ENCODE data around the gene SVOP.
"Not testable (repeated sequence)": the region's sequence is repeated elsewhere in the genome, so short reads cannot be mapped to it uniquely, and the experiment has no call there.

The SVOP gene

GRCh38 chr12:109036975-109037374, 16.1 kb upstream of the SVOP start:
- no peak for DNase-seq
- intact Hi-C loops (cut with DNase I): no loop called here

DNA sequence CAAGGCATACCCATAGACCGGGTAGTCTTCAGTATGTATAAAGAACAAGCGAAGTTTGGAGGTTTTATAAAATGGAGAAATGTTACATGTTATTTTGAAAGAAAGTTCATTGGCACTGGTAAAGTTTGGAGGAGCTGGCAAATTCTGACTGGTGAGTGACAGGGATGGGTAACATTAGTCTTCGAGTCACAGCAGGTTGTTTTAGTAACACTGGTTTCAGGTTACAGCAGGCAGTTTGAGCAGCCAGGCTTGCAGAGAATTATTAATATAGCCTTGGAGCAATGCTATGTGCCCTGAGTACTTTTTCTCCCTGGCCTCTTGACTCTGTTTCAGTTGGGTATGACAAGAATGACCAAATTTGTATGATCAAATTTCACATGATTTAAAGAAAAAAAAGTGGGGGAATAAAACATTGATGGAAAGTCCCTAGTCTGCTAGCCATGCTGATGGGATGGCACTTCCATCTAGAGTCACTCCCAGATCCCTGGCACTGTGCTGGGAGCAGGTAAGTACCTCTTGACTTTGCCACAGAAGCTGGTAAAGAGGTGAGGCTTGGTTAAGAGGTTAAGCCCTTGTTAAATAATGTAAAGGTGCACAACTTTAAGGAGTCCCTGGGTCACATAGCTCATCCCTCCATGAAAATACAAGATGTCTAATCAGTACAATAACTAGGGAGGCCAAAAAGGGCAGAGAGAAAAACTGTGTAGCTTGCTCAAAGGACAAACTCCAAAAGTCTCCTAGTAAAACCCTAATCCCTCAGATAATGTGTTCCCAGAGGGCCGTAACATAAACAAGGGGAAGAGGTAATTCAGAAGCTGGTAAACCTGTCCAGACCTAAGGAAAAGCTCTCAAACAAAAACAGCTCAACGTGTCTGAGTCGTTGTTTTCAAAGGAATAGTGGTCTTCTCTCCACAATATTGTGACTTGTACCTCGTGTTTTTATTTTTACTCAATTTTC, 12.7 kb upstream of the SVOP start:
- intact Hi-C loops (cut with DNase I): no loop called here
- no peak for DNase-seq

- intact Hi-C loops (cut with DNase I): no loop called here
- no peak for DNase-seq
Observed at GRCh38 chr12:109029411-109029810, 8.5 kb upstream of the SVOP start.

DNA sequence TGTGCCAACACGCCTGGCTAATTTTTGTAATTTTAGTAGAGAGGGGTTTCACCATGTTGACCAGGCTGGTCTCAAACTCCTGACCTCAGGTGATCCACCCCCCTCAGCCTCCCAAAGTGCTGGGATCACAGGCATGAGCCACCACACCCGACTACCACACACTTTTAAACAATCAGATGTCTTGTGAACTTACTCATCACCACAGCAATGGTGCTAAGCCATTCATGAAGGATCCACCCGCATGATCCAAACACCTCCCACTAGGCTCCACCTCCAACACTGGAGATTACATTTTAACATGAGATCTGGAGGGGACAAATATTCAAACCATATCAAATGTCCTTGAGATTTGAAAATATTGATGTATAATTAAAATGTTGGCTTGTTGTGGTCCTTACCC, 7.8 kb upstream of the SVOP start:
- DNase-seq; intact Hi-C loops (cut with DNase I): not testable (repeated sequence)

- DNase-seq: no peak
- intact Hi-C loops (cut with DNase I): no loop called here
Observed at GRCh38 chr12:109027767-109028166, 6.9 kb upstream of the SVOP start.

- intact Hi-C loops (cut with DNase I): loop anchor here (2.0 kb wide), 1 partner anchor 73 kb away; the partner anchor contains the start of gene ALKBH2
- DNase-seq: peak in 1 of 10 donors; percentile 17
Observed at GRCh38 chr12:109020146-109020795, 597 bp downstream of the SVOP start.

GRCh38 chr12:109018296-109018695, 2.6 kb downstream of the SVOP start:
- intact Hi-C loops (cut with DNase I): no loop called here
- DNase-seq: no peak

GRCh38 chr12:109016978-109017377, 3.9 kb downstream of the SVOP start:
- intact Hi-C loops (cut with DNase I): no loop called here
- DNase-seq: no peak

GRCh38 chr12:109016016-109016415, 4.9 kb downstream of the SVOP start:
- intact Hi-C loops (cut with DNase I): no loop called here
- DNase-seq: no peak

DNA sequence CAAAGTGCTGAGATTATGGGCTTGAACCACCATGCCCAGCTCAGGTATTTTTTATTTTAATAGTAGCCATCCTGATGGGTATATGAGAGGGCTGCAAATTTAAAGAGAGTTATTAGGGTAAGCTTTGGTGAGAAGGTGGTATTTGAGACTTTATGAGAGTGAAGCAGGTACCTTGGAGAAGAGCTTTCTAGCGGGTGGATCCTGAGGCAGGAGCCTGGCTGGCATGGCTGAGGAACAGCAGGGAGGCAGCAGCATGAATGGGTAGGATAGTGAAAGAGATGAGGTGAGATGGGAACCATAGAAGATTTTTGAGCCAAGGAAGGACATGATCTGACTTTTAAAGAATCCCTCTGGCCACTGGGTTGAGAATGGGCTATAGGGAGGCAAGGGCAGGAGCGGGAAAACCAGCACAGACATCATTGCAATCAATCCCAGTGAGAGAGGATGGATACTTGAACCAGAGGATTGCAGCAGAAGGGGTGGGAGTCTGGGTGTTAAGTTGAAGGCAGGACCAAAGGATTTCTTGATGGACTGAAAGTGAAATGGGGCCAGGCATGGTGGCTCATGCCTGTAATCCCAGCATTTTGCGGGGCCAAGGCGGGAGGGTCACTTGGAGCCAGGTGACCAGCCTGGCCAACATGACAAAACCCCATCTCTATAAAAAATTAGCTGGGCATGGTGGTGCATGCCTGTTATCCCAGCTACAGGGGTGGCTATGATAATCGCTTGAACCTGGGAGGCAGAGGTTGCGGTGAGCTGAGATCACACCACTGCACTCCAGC, 5.7 kb downstream of the SVOP start:
- DNase-seq: no peak
- intact Hi-C loops (cut with DNase I): no loop called here

DNA sequence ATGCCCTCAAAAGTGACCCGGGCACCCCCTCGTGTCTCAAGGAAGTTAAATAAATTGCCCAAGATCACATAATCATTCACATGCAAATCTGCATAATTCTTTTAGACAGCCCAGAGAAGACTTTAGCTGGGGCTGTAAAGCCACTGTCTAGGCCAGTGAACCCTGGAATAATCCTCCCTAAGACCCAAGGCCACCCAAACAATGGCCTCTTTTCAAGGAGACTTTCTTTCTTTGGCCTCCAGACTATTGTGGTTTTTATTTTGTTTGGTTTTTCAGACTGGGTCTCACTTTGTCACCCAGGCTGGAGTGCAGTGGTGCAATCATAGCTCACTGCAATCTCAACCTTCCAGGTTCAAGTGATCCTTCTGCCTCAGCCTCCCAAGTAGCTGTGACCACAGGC, 10.6 kb downstream of the SVOP start:
- no peak for DNase-seq
- intact Hi-C loops (cut with DNase I): no loop called here

GRCh38 chr12:109009766-109010165, 11.1 kb downstream of the SVOP start:
- intact Hi-C loops (cut with DNase I): no loop called here
- DNase-seq: no peak

- DNase-seq: no peak
- intact Hi-C loops (cut with DNase I): no loop called here
Observed at GRCh38 chr12:109004017-109004416, 16.9 kb downstream of the SVOP start.

DNA sequence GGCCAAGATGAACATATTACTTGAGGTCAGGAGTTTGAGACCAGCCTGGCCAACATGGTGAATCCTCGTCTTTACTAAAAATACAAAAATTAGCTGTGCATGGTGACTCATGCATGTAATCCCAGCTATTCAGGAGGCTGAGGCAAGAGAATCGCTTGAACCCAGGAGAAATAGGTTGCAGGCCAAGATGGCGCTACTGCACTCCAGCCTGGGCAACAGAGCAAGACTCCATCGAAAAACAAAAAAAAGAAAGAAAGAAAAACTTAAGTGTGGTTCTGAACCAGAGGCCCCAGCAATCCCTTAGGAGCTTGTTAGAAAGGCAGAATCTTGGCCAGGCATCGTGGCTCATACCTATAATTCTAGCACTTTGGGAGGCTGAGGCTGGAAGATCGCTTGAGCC, 24.5 kb downstream of the SVOP start:
- intact Hi-C loops (cut with DNase I): no loop called here

GRCh38 chr12:108995370-108995992, 25.4 kb downstream of the SVOP start:
- intact Hi-C loops (cut with DNase I): no loop called here
- DNase-seq: no peak

More for the DNA sequence above, 24.5 kb downstream of the SVOP start:
- no peak for DNase-seq

- DNase-seq; intact Hi-C loops (cut with DNase I): not testable (repeated sequence)
Observed at GRCh38 chr12:108990103-108990502, 30.8 kb downstream of the SVOP start.

- intact Hi-C loops (cut with DNase I): no loop called here
- no peak for DNase-seq
Observed at GRCh38 chr12:108989376-108989775, 31.5 kb downstream of the SVOP start.

DNA sequence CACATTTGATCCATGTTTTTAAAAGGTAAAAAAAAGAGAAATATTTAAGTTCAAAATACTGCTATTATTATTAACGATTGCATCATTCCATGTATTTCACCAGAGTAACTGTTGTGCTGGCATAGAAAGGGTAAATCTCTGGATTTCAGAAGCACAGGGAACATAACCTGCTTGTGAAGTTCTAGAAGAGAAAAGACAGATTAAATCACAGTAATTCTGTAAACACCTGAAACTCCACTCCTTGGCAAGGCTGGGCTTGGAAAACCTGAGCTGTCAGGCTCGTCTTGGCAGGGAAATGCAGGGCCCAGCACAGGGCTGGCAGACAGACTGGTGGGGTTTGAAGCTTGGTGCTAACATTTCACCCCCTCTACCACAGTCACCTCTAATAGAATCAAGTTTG, 35.1 kb downstream of the SVOP start:
- no peak for DNase-seq
- intact Hi-C loops (cut with DNase I): no loop called here

DNA sequence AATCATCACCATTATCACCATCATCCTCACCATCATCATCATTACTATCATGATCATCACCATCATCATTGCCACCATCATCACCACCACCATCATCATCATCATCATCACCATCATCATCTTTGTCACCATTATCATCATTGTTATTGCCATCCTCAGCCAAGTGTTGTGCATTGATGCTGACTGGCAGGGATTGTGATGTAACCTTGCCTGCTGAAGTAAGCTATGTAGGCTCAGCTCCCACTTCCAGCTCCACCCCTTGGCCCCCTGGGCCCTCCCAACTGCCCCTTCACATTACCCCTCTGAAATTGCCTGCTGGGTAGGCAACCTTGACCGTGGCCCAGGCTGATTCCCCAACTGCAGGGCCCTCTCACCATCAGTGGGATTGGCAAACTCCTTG, 37.6 kb downstream of the SVOP start:
- intact Hi-C loops (cut with DNase I): no loop called here
- no peak for DNase-seq

- no peak for DNase-seq
- intact Hi-C loops (cut with DNase I): no loop called here
Observed at GRCh38 chr12:108982621-108983219, 38.1 kb downstream of the SVOP start.

Measured in posterior cingulate gyrus (tissue), 11 donors.